OCI-LY3 (cell line): ENCODE results near the gene TBC1D5.
"Not testable (repeated sequence)": the region's sequence is repeated elsewhere in the genome, so short reads cannot be mapped to it uniquely, and the experiment has no call there.

Experiments used
- H2AFZ ChIP-seq: fragments of 200-600, 300-600 bp; shearing (Covaris generic); 2 replicates; pipeline ENCODE4 v1.6.0; 2014; ENCODE audit warnings: antibody characterized with exemption, low read depth, low read length
- H3K27ac ChIP-seq: fragments of 200-600, 300-600 bp; sonication (generic); 2 replicates; pipeline ENCODE4 v1.5.1; 2014; ENCODE audit warnings: mild to moderate bottlenecking, low read length, moderate library complexity, mixed read lengths
- H3K27me3 ChIP-seq: fragments of 200-600, 300-600 bp; sonication (generic); 2 replicates; pipeline ENCODE4 v1.6.1; 2014; ENCODE audit warnings: low read depth, low read length, mixed read lengths
- H3K36me3 ChIP-seq: fragments of 200-600, 300-600 bp; sonication (generic); replicated peaks from 2 replicates; pipeline ENCODE3; 2014; ENCODE audit warnings: low read depth, low read length, mixed read lengths
- H3K4me1 ChIP-seq: fragments of 300-600, 200-600 bp; sonication (generic); 2 replicates; pipeline ENCODE4 v1.6.1; 2014; ENCODE audit warnings: low read length, mixed read lengths
- H3K4me2 ChIP-seq: fragments of 200-600, 300-600 bp; sonication (generic); 2 replicates; pipeline ENCODE4 v1.6.1; 2014; ENCODE audit warnings: low read length, mixed read lengths
- H3K4me3 ChIP-seq: fragments of 300-600, 200-600 bp; sonication (generic); 2 replicates; pipeline ENCODE4 v1.5.1; 2014; ENCODE audit warnings: antibody characterized with exemption, mild to moderate bottlenecking, low read length, moderate library complexity
- H3K79me2 ChIP-seq: fragments of 300-600, 200-600 bp; shearing (Covaris generic); 2 replicates; pipeline ENCODE4 v1.6.1; 2014; ENCODE audit warnings: mild to moderate bottlenecking, low read length, mixed read lengths
- H3K9ac ChIP-seq: fragments of 300-600, 200-600 bp; shearing (Covaris generic); 2 replicates; pipeline ENCODE4 v1.6.0; 2014; ENCODE audit warnings: mild to moderate bottlenecking, low read length, moderate library complexity
- H3K9me3 ChIP-seq: fragments of 200-600, 300-600 bp; shearing (Covaris generic); 2 replicates; pipeline ENCODE4 v1.6.1; 2014; ENCODE audit warnings: low read length, mixed read lengths; ENCODE audit not compliant: insufficient read depth
- H4K20me1 ChIP-seq: fragments of 200-600, 300-600 bp; sonication (generic); 2 replicates; pipeline ENCODE4 v1.6.1; 2016; ENCODE audit warnings: low read length, mixed read lengths; ENCODE audit not compliant: insufficient read depth
- CTCF ChIP-seq: fragments of 200-600, 300-600 bp; sonication (generic); IDR thresholded peaks from 2 replicates; pipeline ENCODE4 v1.5.1; 2014; ENCODE audit warnings: antibody characterized with exemption, low read length, low read depth
- EZH2phosphoT487 ChIP-seq: fragments of 200-600 bp; shearing (Covaris generic); IDR thresholded peaks from 2 replicates; pipeline ENCODE4 v1.6.1; 2018; ENCODE audit warnings: antibody characterized with exemption, mixed run types, low read depth

TBC1D5 gene

GRCh38 chr3:17535274-17535673 is 207.2 kb downstream of the TBC1D5 start:
- no peaks in the 10 kb centered on the region for H3K9me3 ChIP-seq
- no peaks in the 10 kb centered on the region for H4K20me1 ChIP-seq
- TF ChIP-seq EZH2phosphoT487 (no peak), CTCF (no peak)
- H3K9ac ChIP-seq = no peak overlapping the region
- no peaks in the 10 kb centered on the region for H3K4me1 ChIP-seq
- H3K4me3 ChIP-seq = no peak overlapping the region
- H3K36me3 ChIP-seq = no peaks in the 10 kb centered on the region
- no peak overlapping the region for H2AFZ ChIP-seq
- no peak overlapping the region for H3K27ac ChIP-seq
- no peaks in the 10 kb centered on the region for H3K27me3 ChIP-seq
- no peaks in the 10 kb centered on the region for H3K79me2 ChIP-seq
- no peak overlapping the region for H3K4me2 ChIP-seq

- not testable (repeated sequence) for H3K79me2 ChIP-seq, H4K20me1 ChIP-seq, H3K4me2 ChIP-seq, H3K4me1 ChIP-seq, H3K4me3 ChIP-seq, H3K36me3 ChIP-seq, H3K9me3 ChIP-seq, H3K27ac ChIP-seq, H3K27me3 ChIP-seq, H3K9ac ChIP-seq, H2AFZ ChIP-seq
These were observed 210.0 kb downstream of the TBC1D5 start for GRCh38 chr3:17532446-17532845.

GRCh38 chr3:17529677-17530076 is 212.8 kb downstream of the TBC1D5 start:
- Histone ChIP-seq H3K36me3 (no peaks in the 10 kb centered on the region), H3K27ac (no peak overlapping the region), H2AFZ (no peak overlapping the region), H3K27me3 (no peaks in the 10 kb centered on the region), H3K4me2 (no peak overlapping the region), H3K9ac (no peak overlapping the region), H3K9me3 (no peaks in the 10 kb centered on the region), H3K4me1 (peaks cover 8% of the 10 kb centered on the region), H3K4me3 (no peak overlapping the region), H3K79me2 (no peaks in the 10 kb centered on the region), H4K20me1 (no peaks in the 10 kb centered on the region)
- TF ChIP-seq CTCF (no peak), EZH2phosphoT487 (no peak)

- TF ChIP-seq CTCF (no peak), EZH2phosphoT487 (no peak)
- Histone ChIP-seq H3K27me3 (no peaks in the 10 kb centered on the region), H4K20me1 (no peaks in the 10 kb centered on the region; the same call in 1 of the 2 replicates), H3K4me2 (no peak overlapping the region), H3K9ac (no peak overlapping the region), H3K79me2 (no peaks in the 10 kb centered on the region), H2AFZ (no peak overlapping the region), H3K27ac (no peak overlapping the region), H3K4me1 (peaks cover 6% of the 10 kb centered on the region), H3K4me3 (no peak overlapping the region), H3K36me3 (no peaks in the 10 kb centered on the region), H3K9me3 (no peaks in the 10 kb centered on the region)
These were observed 224.0 kb downstream of the TBC1D5 start for GRCh38 chr3:17518189-17519059.
